ENCODE data around the gene TNRC6C. TPM values are rescaled to one million over a fixed set of nuclear protein-coding genes. Genes with fewer than 3 reads are reported as not detected.

The TNRC6C gene
- total RNA-seq, 1 donor from 2014 or later, result 64.7 TPM

DNA sequence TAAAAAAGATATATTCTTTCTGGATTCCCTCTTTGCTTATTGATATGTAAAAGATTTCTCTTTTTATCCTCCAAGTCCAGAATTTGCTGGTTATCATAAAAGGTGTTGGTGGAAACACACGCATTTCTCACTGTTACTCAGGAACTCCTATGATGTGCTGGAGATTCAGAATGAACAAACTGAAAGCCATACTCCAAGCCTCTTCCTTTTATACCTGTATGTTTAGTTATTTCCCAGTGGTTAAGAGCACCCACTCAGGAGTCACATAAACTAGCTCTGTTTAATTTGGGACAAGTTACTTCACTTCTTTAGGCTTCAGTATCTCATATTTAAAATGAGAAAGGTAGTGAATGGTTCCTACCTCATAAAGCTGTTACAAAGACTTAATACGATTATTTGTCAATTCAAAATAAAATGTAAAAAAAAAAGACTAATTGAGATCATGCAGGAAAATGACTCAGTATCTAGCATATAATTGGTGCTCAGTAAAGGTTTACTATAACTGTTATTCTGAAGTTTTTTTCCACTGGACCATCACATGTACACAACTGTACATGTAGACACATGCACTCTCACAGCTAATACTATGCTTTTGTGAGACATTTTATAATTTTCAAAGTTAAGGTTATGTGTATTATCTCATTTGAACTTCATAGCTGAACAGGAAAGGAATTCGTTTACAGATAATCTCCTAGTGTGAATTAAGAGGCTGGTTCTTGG, 47.1 kb downstream of the TNRC6C start:
- H3K36me3 Mint-ChIP-seq (ENCODE audit: unreplicated experiment), result no peaks in the 10 kb centered on the region
- TF ChIP-seq, protein P1, sequence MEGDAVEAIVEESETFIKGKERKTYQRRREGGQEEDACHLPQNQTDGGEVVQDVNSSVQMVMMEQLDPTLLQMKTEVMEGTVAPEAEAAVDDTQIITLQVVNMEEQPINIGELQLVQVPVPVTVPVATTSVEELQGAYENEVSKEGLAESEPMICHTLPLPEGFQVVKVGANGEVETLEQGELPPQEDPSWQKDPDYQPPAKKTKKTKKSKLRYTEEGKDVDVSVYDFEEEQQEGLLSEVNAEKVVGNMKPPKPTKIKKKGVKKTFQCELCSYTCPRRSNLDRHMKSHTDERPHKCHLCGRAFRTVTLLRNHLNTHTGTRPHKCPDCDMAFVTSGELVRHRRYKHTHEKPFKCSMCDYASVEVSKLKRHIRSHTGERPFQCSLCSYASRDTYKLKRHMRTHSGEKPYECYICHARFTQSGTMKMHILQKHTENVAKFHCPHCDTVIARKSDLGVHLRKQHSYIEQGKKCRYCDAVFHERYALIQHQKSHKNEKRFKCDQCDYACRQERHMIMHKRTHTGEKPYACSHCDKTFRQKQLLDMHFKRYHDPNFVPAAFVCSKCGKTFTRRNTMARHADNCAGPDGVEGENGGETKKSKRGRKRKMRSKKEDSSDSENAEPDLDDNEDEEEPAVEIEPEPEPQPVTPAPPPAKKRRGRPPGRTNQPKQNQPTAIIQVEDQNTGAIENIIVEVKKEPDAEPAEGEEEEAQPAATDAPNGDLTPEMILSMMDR (IDR thresholded peaks at IDR 0.05; ENCODE audit: partially characterized antibody, unreplicated experiment), result no peak
- no peak overlapping the region for H3K4me3 Mint-ChIP-seq (ENCODE audit: unreplicated experiment)
- H3K27ac Mint-ChIP-seq (ENCODE audit: unreplicated experiment), result no peak overlapping the region
- no peaks in the 10 kb centered on the region for H3K27me3 Mint-ChIP-seq (ENCODE audit: unreplicated experiment)
- DNase-seq, result no peak
- H3K4me1 Mint-ChIP-seq (ENCODE audit: low read depth, unreplicated experiment), result peaks cover 11% of the 10 kb centered on the region
- no peaks in the 10 kb centered on the region for H3K9me3 Mint-ChIP-seq (ENCODE audit: unreplicated experiment)

- no peaks in the 10 kb centered on the region for H3K36me3 Mint-ChIP-seq (ENCODE audit: unreplicated experiment)
- peaks cover 3% of the 10 kb centered on the region for H3K4me1 Mint-ChIP-seq (ENCODE audit: low read depth, unreplicated experiment)
- DNase-seq, result no peak
- TF ChIP-seq, protein P1 (IDR thresholded peaks at IDR 0.05; ENCODE audit: partially characterized antibody, unreplicated experiment), result no peak
- H3K4me3 Mint-ChIP-seq (ENCODE audit: unreplicated experiment), result no peak overlapping the region
- no peaks in the 10 kb centered on the region for H3K9me3 Mint-ChIP-seq (ENCODE audit: unreplicated experiment)
- H3K27me3 Mint-ChIP-seq (ENCODE audit: unreplicated experiment), result peaks cover 1% of the 10 kb centered on the region
- no peak overlapping the region for H3K27ac Mint-ChIP-seq (ENCODE audit: unreplicated experiment)
Observed at GRCh38 chr17:78006338-78006737, 47.8 kb downstream of the TNRC6C start.

- Mint-ChIP-seq H3K27me3 (ENCODE audit: unreplicated experiment) (peaks cover 1% of the 10 kb centered on the region), H3K9me3 (ENCODE audit: unreplicated experiment) (no peaks in the 10 kb centered on the region), H3K4me1 (ENCODE audit: low read depth, unreplicated experiment) (no peaks in the 10 kb centered on the region), H3K27ac (ENCODE audit: unreplicated experiment) (no peak overlapping the region), H3K36me3 (ENCODE audit: unreplicated experiment) (no peaks in the 10 kb centered on the region), H3K4me3 (ENCODE audit: unreplicated experiment) (no peak overlapping the region)
- no peak for DNase-seq
- TF ChIP-seq, protein P1 (IDR thresholded peaks at IDR 0.05; ENCODE audit: partially characterized antibody, unreplicated experiment), result no peak
Observed at GRCh38 chr17:78007647-78008046, 49.1 kb downstream of the TNRC6C start.

DNA sequence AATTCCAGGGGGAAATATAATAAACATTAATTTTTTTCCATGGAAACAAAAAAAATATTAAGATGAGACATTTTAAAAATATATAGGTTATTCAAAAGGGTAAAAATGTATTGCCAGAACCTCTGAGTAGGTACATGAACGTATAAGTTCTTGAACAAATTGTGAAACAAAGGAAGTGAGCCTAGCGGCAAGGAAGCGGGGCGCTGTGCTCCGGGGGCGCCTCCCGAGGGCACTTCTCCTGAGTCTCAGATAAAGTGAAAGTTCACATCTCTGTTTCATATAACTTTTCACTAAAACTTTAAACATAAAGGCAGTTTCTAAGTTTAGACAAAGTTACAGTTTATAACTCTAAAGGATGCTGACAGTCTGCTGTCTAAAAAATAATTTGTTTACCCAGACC, 52.3 kb downstream of the TNRC6C start:
- DNase-seq, result no peak
- no peak overlapping the region for H3K4me3 Mint-ChIP-seq (ENCODE audit: unreplicated experiment)
- H3K27me3 Mint-ChIP-seq (ENCODE audit: unreplicated experiment), result peaks cover 6% of the 10 kb centered on the region
- H3K4me1 Mint-ChIP-seq (ENCODE audit: low read depth, unreplicated experiment), result peaks cover 20% of the 10 kb centered on the region
- H3K9me3 Mint-ChIP-seq (ENCODE audit: unreplicated experiment), result no peaks in the 10 kb centered on the region
- no peaks in the 10 kb centered on the region for H3K36me3 Mint-ChIP-seq (ENCODE audit: unreplicated experiment)
- TF ChIP-seq, protein P1 (IDR thresholded peaks at IDR 0.05; ENCODE audit: partially characterized antibody, unreplicated experiment), result no peak
- H3K27ac Mint-ChIP-seq (ENCODE audit: unreplicated experiment), result no peak overlapping the region

- Mint-ChIP-seq H3K4me3 (ENCODE audit: unreplicated experiment) (no peak overlapping the region), H3K27ac (ENCODE audit: unreplicated experiment) (no peak overlapping the region), H3K36me3 (ENCODE audit: unreplicated experiment) (no peaks in the 10 kb centered on the region), H3K4me1 (ENCODE audit: low read depth, unreplicated experiment) (peaks cover 27% of the 10 kb centered on the region), H3K9me3 (ENCODE audit: unreplicated experiment) (no peaks in the 10 kb centered on the region), H3K27me3 (ENCODE audit: unreplicated experiment) (peaks cover 6% of the 10 kb centered on the region)
- TF ChIP-seq, protein P1 (IDR thresholded peaks at IDR 0.05; ENCODE audit: partially characterized antibody, unreplicated experiment), result no peak
- DNase-seq, result no peak
Observed at GRCh38 chr17:78012428-78012827, 53.9 kb downstream of the TNRC6C start.
